PFSK-1 (cell line): ENCODE measurements around the gene DNAH14.

ENCODE experiments used
- FOXP2 ChIP-seq: optimal IDR thresholded peaks from 2 replicates; pipeline ENCODE3; 2011; ENCODE audit warnings: borderline replicate concordance, control low read depth, inconsistent platforms; ENCODE audit not compliant: insufficient read depth; ENCODE audit errors: extremely low read length, extremely low read depth
- POLR2AphosphoS5 ChIP-seq: IDR thresholded peaks from 2 replicates; pipeline ENCODE4 v1.6.1; 2012; ENCODE audit warnings: low read depth, mild to moderate bottlenecking, control low read depth, low read length, moderate library complexity
- SIN3A ChIP-seq: IDR thresholded peaks from 2 replicates; pipeline ENCODE4 v1.6.1; 2012; ENCODE audit warnings: mild to moderate bottlenecking, low read length, moderate library complexity, borderline replicate concordance; ENCODE audit not compliant: insufficient read depth
- TAF1 ChIP-seq: IDR thresholded peaks from 2 replicates; pipeline ENCODE4 v1.6.1; 2012; ENCODE audit warnings: low read length, control low read depth, borderline replicate concordance; ENCODE audit not compliant: insufficient read depth
- TF ChIP-seq, protein P1 (sequence below), 2 experiments: IDR thresholded peaks; 2 replicates each; pipeline versions ENCODE4 v1.6.1 to v1.8.0; 2011 to 2012; ENCODE audit warnings: low read depth in 2 of 2, low read length in 2 of 2, control low read depth in 1 of 2, inconsistent platforms in 1 of 2, mild to moderate bottlenecking in 1 of 2, moderate library complexity in 1 of 2; ENCODE audit not compliant: insufficient read depth in 1 of 2

DNA sequence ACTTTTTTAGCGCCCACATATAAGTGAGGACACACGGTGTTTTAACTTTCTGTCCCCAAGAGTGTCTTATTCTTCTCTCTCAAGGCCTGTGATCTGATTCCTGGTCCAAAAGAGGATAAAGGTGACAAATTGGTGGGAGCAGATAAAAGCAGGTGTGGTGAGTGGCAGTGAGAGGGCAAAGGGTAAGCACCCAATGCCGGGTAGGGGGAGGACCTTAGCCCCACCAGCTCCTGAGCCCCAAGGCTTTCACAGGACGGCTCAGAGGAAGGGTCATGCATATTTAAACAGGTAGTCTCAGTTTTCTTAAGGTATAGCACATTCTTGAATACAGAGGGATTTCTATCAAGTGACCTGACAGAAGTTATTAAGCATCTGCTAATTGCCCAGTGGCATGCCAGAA, 478.8 kb downstream of the DNAH14 start:
- no peak for TF ChIP-seq TAF1
- no peak for TF ChIP-seq POLR2AphosphoS5
- TF ChIP-seq, protein P1, sequence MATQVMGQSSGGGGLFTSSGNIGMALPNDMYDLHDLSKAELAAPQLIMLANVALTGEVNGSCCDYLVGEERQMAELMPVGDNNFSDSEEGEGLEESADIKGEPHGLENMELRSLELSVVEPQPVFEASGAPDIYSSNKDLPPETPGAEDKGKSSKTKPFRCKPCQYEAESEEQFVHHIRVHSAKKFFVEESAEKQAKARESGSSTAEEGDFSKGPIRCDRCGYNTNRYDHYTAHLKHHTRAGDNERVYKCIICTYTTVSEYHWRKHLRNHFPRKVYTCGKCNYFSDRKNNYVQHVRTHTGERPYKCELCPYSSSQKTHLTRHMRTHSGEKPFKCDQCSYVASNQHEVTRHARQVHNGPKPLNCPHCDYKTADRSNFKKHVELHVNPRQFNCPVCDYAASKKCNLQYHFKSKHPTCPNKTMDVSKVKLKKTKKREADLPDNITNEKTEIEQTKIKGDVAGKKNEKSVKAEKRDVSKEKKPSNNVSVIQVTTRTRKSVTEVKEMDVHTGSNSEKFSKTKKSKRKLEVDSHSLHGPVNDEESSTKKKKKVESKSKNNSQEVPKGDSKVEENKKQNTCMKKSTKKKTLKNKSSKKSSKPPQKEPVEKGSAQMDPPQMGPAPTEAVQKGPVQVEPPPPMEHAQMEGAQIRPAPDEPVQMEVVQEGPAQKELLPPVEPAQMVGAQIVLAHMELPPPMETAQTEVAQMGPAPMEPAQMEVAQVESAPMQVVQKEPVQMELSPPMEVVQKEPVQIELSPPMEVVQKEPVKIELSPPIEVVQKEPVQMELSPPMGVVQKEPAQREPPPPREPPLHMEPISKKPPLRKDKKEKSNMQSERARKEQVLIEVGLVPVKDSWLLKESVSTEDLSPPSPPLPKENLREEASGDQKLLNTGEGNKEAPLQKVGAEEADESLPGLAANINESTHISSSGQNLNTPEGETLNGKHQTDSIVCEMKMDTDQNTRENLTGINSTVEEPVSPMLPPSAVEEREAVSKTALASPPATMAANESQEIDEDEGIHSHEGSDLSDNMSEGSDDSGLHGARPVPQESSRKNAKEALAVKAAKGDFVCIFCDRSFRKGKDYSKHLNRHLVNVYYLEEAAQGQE (IDR thresholded peaks at IDR 0.05; ENCODE audit: insufficient read depth in 1 of 2, low read depth in 2 of 2, low read length in 2 of 2), result no peak
- no peak for TF ChIP-seq FOXP2
- TF ChIP-seq SIN3A, result no peak
